BJ (cell line): ENCODE data around the gene FKRP. TPM values are rescaled to one million over a fixed set of nuclear protein-coding genes. Genes with fewer than 3 reads are reported as not detected.
A peak's percentile ranks its signal among the peaks of the same experiment; 100 is the strongest.

Experiments
- CTCF ChIA-PET: fragments of 350-600 bp; formaldehyde crosslinking; extraction: SDS; loops from one replicate; lab custom pipeline; 2021; ENCODE audit warnings: antibody characterized with exemption, inconsistent platforms; lab: Yijun Ruan, JAX
- POLR2A ChIA-PET: fragments of 300-600 bp; sonication (Branson Sonifier 250); formaldehyde crosslinking; extraction: SDS; loops from one replicate; lab custom pipeline; 2021; ENCODE audit warnings: antibody characterized with exemption; lab: Charles Lee
- DNase-seq: peaks from one replicate; pipeline ENCODE4 v3.0.0-alpha.2; 2011; ENCODE audit warnings: low read depth
- H3K27me3 ChIP-seq: 2 replicates; pipeline ENCODE4 v1.6.0; 2011; ENCODE audit warnings: low read length; ENCODE audit not compliant: control insufficient read depth, insufficient read depth
- H3K36me3 ChIP-seq: 2 replicates; pipeline ENCODE4 v1.5.1; 2011; ENCODE audit warnings: low read length; ENCODE audit not compliant: control insufficient read depth, insufficient read depth
- H3K4me3 ChIP-seq: 2 replicates; pipeline ENCODE4 v1.5.1; 2011; ENCODE audit warnings: low read depth, mild to moderate bottlenecking, control low read depth, low read length
- polyA plus RNA-seq: library from polyadenylated mRNA; depleted of rRNA; stranded (reverse); fragments of >200 nt; gene quantifications from 2 replicates; pipeline ENCODE4 v1.2.3, GENCODE V29; 2011
- TF ChIP-seq, protein P1 (sequence below): IDR thresholded peaks from 2 replicates; pipeline ENCODE4 v1.5.1; 2011; ENCODE audit warnings: low read depth, mild to moderate bottlenecking, control low read depth, inconsistent platforms, low read length, moderate library complexity; ENCODE audit not compliant: insufficient read depth

Gene FKRP
- polyA plus RNA-seq, 1 experiment: 15.1 TPM

DNA sequence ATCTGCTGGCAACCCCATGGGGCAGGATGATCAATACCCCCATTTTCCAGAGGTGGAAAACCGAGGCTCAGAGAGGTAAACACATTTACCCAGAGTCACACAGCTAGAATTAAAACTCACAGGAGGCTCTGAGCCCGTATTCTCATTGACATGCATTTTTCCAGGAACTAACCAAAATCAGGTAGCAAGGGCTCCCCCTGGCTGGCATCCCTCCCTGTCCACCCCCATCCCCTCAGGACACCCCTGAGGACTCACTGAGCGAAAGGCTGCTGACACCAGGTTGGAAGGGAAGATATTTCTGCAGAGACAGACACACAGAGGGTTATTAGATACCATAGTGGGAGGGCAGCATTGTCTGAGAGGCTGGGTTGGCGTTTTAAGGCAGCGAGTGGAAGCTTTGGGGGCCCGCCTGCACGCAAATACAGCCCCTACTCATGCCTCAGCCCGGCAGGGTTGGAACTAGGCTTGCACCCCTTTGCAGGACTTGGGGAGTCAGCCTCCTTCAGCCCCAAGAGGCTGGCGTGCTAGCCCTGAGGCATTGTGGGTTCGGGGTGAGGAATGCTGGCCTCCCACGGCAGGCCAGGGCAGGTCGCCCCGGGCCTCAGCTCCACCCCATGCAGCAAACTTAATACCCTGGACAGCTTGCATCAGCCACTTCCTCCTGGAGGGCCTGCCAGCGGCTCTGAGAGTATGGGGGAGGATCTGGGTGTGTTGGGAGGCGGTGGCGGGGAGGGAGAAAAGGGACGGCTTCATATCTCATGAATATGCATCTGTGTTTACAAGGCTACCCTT is 38.6 kb downstream of the FKRP start:
- TF ChIP-seq, protein P1, sequence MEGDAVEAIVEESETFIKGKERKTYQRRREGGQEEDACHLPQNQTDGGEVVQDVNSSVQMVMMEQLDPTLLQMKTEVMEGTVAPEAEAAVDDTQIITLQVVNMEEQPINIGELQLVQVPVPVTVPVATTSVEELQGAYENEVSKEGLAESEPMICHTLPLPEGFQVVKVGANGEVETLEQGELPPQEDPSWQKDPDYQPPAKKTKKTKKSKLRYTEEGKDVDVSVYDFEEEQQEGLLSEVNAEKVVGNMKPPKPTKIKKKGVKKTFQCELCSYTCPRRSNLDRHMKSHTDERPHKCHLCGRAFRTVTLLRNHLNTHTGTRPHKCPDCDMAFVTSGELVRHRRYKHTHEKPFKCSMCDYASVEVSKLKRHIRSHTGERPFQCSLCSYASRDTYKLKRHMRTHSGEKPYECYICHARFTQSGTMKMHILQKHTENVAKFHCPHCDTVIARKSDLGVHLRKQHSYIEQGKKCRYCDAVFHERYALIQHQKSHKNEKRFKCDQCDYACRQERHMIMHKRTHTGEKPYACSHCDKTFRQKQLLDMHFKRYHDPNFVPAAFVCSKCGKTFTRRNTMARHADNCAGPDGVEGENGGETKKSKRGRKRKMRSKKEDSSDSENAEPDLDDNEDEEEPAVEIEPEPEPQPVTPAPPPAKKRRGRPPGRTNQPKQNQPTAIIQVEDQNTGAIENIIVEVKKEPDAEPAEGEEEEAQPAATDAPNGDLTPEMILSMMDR: peak; percentile 36; the same call in 1 of the 2 replicates
- Histone ChIP-seq H3K4me3 (peak overlapping the region; percentile 95), H3K36me3 (peaks cover 29% of the 10 kb centered on the region), H3K27me3 (no peaks in the 10 kb centered on the region)
- ChIA-PET CTCF (interaction anchor here (0.8 to 5.5 kb wide), 8 partner anchors 9 to 207 kb away, joined by 3 to 40 read pairs (median 3); no protein-coding TSS in a partner anchor), POLR2A (interaction anchor here (0.6 kb wide), 1 partner anchor 109 kb away, joined by 3 read pairs; no protein-coding TSS in a partner anchor)
- peak; percentile 71 for DNase-seq

DNA sequence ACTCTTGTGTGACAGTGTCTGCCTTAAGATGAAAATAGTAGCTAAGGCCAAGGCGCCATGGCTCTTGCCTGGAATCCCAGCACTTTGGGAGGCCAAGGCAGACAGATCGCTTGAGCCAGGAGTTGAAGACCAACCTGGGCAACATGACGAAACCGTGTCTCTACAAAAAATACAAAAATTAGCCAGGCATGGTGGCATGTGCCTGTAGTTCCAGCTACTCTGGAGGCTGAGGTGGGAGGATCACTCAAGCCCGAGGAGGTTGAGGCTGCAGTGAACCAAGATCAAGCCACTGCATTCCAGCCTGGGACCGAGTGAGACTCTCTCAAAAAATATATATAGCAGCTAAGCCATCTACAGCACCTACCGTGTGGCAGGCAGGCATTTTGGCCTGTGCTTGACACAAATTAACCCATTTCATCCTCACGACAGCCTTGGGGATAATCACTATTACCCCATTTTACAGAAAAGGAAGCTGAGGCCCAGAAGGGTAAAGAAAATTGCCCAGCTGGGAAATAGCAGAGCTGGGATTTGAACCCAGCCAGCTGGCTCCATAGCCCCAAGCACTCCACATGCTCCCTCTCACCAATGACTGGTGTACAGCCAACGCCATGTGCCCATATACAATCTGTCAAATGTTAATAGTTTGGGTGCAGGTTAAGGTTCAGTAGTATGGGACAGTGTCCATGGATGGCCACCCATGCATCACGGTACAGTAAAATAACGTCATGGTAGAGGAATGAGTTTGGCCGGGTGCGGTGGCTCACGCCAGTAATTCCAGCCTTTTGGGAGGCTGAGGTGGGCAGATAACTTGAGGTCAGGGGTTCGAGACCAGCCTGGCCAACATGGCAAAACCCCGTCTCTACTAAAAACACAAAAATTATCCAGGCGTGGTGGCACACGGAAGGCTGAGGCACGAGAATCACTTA is 39.5 kb downstream of the FKRP start:
- ChIA-PET CTCF (interaction anchor here (0.8 to 5.5 kb wide), 8 partner anchors 10 to 206 kb away, joined by 3 to 40 read pairs (median 3); no protein-coding TSS in a partner anchor), POLR2A (no interaction called here)
- no peak for DNase-seq
- Histone ChIP-seq H3K4me3 (peak overlapping the region; percentile 95), H3K27me3 (no peaks in the 10 kb centered on the region), H3K36me3 (peaks cover 24% of the 10 kb centered on the region)
- TF ChIP-seq, protein P1: no peak

DNA sequence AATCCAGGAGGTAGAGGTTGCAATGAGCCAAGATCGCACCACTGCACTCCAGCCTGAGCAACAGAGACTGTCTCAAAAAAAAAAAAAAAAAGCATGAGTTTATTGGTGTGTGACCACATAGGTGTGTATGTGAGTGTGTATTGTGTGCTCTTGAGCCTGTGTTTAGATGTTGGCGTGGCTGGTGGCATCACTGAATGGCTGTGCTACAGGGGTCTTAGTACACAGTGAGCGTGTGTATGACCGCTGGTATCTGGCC is 40.1 kb downstream of the FKRP start:
- H3K4me3 ChIP-seq: peak overlapping the region; percentile 95
- no peaks in the 10 kb centered on the region for H3K27me3 ChIP-seq
- ChIA-PET CTCF (interaction anchor here (0.7 to 5.5 kb wide), 5 partner anchors 11 to 55 kb away, joined by 3 to 40 read pairs (median 7); no protein-coding TSS in a partner anchor), POLR2A (no interaction called here)
- peaks cover 21% of the 10 kb centered on the region for H3K36me3 ChIP-seq
- DNase-seq: no peak
- TF ChIP-seq, protein P1: no peak

DNA sequence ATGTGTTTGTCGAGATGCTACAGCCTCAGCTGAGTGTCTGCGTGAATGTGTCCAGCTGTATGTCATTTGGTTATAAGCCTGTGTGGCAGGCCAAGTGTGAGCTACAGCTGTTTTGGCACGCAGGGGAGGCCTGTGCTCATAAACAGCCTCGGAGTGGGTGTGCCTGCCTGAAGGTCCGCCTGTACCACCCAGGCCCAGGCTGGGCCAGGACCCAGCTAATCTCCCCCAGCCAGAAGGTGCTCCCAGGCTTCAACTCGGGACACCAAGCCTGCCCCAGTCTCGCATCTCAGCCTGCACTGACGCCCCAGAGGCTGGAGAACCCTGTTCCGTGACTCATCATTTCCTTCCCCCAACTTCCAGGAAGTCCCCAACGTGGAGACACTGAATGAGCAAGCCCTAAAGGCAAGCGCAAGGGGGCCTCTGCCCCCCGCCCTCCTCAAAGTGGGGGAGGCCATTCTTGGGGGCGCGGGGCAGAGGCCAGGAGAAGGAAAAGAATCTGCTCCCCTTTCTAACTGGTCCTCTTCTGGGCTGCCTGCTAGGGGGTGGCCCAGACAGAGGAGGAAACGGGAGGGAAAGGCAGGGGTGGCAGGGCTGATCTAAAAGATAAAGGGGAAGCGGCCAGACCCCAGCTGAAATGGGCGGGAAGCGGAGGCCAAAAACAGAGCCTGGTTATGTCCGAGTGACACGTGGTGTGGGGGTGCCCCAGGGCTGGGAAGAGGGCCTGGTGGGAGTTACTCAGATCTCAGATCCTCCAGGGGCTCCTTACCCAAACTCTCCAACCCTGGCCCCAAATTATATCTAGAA is 40.6 kb downstream of the FKRP start:
- Histone ChIP-seq H3K36me3 (peaks cover 21% of the 10 kb centered on the region), H3K4me3 (peak overlapping the region; percentile 95), H3K27me3 (no peaks in the 10 kb centered on the region)
- POLR2A ChIA-PET: interaction anchor here (0.5 kb wide), 1 partner anchor 68 kb away, joined by 3 read pairs; no protein-coding TSS in a partner anchor
- TF ChIP-seq, protein P1: no peak
- DNase-seq: peak; percentile 67
- CTCF ChIA-PET: interaction anchor here (0.6 to 5.5 kb wide), 7 partner anchors 13 to 54 kb away, joined by 3 to 40 read pairs (median 4); no protein-coding TSS in a partner anchor
